ENCODE data around the gene MPPED1. TPM values are rescaled to one million over a fixed set of nuclear protein-coding genes. Genes with fewer than 3 reads are reported as not detected.
A peak's percentile ranks its signal among the peaks of the same experiment; 100 is the strongest.

MPPED1 gene
- total RNA-seq (not detected), polyA plus RNA-seq (not detected)

- Histone ChIP-seq H3K27ac (ENCODE audit: low read depth, low read length) (no peak within 1 kb of the TSS), H3K9me3 (ENCODE audit: low read length) (no peaks in the 10 kb centered on the region), H3K27me3 (ENCODE audit: insufficient read depth, low read length, poor library complexity, severe bottlenecking) (peaks cover 17% of the 10 kb centered on the region), H3K4me3 (ENCODE audit: low read length) (no peak within 1 kb of the TSS), H3K36me3 (ENCODE audit: insufficient read depth, low read length) (no peaks in the 10 kb centered on the region), H3K4me1 (ENCODE audit: insufficient read depth, low read length) (no peaks in the 10 kb centered on the region)
- Mint-ChIP-seq H3K9me3 (peaks cover 0 to 2% (median 0%) of the 10 kb centered on the region in 5 donors), H3K4me1 (peaks cover 0 to 3% (median 0%) of the 10 kb centered on the region in 3 donors), H3K4me3 (peak within 1 kb of the TSS in 2 of 7 donors; percentile 28 to 74), H3K27ac (no peak within 1 kb of the TSS), H3K27me3 (peaks cover 38 to 69% of the 10 kb centered on the region in 2 donors), H3K36me3 (no peaks in the 10 kb centered on the region)
- ChIA-PET POLR2A (no interaction called here), CTCF (no interaction called here)
- DNase-seq = no peak
Observed at GRCh38 chr22:43411869-43412807, at the start of gene MPPED1. MPPED1 (plus strand) TSS chr22:43412014; CDS start chr22:43424986, 12,972 bp downstream.

- POLR2A ChIA-PET = no interaction called here
- DNase-seq = no peak
- Histone ChIP-seq H3K36me3 (ENCODE audit: insufficient read depth, low read length) (no peaks in the 10 kb centered on the region), H3K4me1 (ENCODE audit: insufficient read depth, low read length) (no peaks in the 10 kb centered on the region), H3K27me3 (ENCODE audit: insufficient read depth, low read length, poor library complexity, severe bottlenecking) (no peaks in the 10 kb centered on the region), H3K4me3 (ENCODE audit: low read length) (no peak overlapping the region), H3K9me3 (ENCODE audit: low read length) (no peaks in the 10 kb centered on the region), H3K27ac (ENCODE audit: low read depth, low read length) (no peak overlapping the region)
- CTCF ChIA-PET = interaction anchor here (0.5 to 1.7 kb wide), 6 partner anchors 13 to 147 kb away, joined by 3 to 6 read pairs (median 4); no protein-coding TSS in a partner anchor
- Mint-ChIP-seq H3K27ac (no peak overlapping the region), H3K4me1 (no peaks in the 10 kb centered on the region), H3K9me3 (peaks cover 0 to 2% (median 0%) of the 10 kb centered on the region in 5 donors), H3K27me3 (peaks cover 4 to 25% of the 10 kb centered on the region in 2 donors), H3K4me3 (no peak overlapping the region), H3K36me3 (no peaks in the 10 kb centered on the region)
Observed at GRCh38 chr22:43363315-43364168, 48.3 kb upstream of the MPPED1 start.

- POLR2A ChIA-PET = no interaction called here
Observed at GRCh38 chr22:43364169-43364435, 47.7 kb upstream of the MPPED1 start.

GRCh38 chr22:43365715-43366440, 45.9 kb upstream of the MPPED1 start:
- Histone ChIP-seq H3K4me1 (ENCODE audit: insufficient read depth, low read length) (no peaks in the 10 kb centered on the region), H3K27ac (ENCODE audit: low read depth, low read length) (no peak overlapping the region), H3K27me3 (ENCODE audit: insufficient read depth, low read length, poor library complexity, severe bottlenecking) (peaks cover 3% of the 10 kb centered on the region), H3K9me3 (ENCODE audit: low read length) (no peaks in the 10 kb centered on the region), H3K4me3 (ENCODE audit: low read length) (no peak overlapping the region), H3K36me3 (ENCODE audit: insufficient read depth, low read length) (no peaks in the 10 kb centered on the region)
- Mint-ChIP-seq H3K4me1 (no peaks in the 10 kb centered on the region), H3K36me3 (no peaks in the 10 kb centered on the region), H3K9me3 (no peaks in the 10 kb centered on the region), H3K27ac (no peak overlapping the region), H3K27me3 (peaks cover 17 to 33% of the 10 kb centered on the region in 2 donors), H3K4me3 (no peak overlapping the region)
- DNase-seq = no peak
- POLR2A ChIA-PET = no interaction called here
- CTCF ChIA-PET = interaction anchor here (0.8 to 1.2 kb wide), 3 partner anchors 9 to 92 kb away, joined by 3 read pairs; no protein-coding TSS in a partner anchor

More at GRCh38 chr22:43364169-43364435, 47.7 kb upstream of the MPPED1 start:
- no peaks in the 10 kb centered on the region for H3K27me3 ChIP-seq (ENCODE audit: insufficient read depth, low read length, poor library complexity, severe bottlenecking)
- H3K36me3 ChIP-seq (ENCODE audit: insufficient read depth, low read length) = no peaks in the 10 kb centered on the region
- Mint-ChIP-seq H3K27ac (peak overlapping the region in 1 of 8 donors; percentile 88), H3K36me3 (no peaks in the 10 kb centered on the region), H3K4me3 (no peak overlapping the region), H3K27me3 (peaks cover 6 to 28% of the 10 kb centered on the region in 2 donors), H3K9me3 (no peaks in the 10 kb centered on the region), H3K4me1 (no peaks in the 10 kb centered on the region)
- H3K9me3 ChIP-seq (ENCODE audit: low read length) = no peaks in the 10 kb centered on the region
- CTCF ChIA-PET = interaction anchor here (1.1 to 1.7 kb wide), 5 partner anchors 12 to 132 kb away, joined by 3 to 6 read pairs (median 4); no protein-coding TSS in a partner anchor
- DNase-seq = no peak
- H3K4me1 ChIP-seq (ENCODE audit: insufficient read depth, low read length) = no peaks in the 10 kb centered on the region
- H3K27ac ChIP-seq (ENCODE audit: low read depth, low read length) = no peak overlapping the region
- H3K4me3 ChIP-seq (ENCODE audit: low read length) = no peak overlapping the region

- Histone ChIP-seq H3K9me3 (ENCODE audit: low read length) (no peaks in the 10 kb centered on the region), H3K36me3 (ENCODE audit: insufficient read depth, low read length) (no peaks in the 10 kb centered on the region), H3K27me3 (ENCODE audit: insufficient read depth, low read length, poor library complexity, severe bottlenecking) (peaks cover 16% of the 10 kb centered on the region), H3K27ac (ENCODE audit: low read depth, low read length) (no peak overlapping the region), H3K4me3 (ENCODE audit: low read length) (no peak overlapping the region), H3K4me1 (ENCODE audit: insufficient read depth, low read length) (no peaks in the 10 kb centered on the region)
- Mint-ChIP-seq H3K4me1 (no peaks in the 10 kb centered on the region), H3K27me3 (peaks cover 40 to 49% of the 10 kb centered on the region in 2 donors), H3K9me3 (peaks cover 6 to 12% (median 8%) of the 10 kb centered on the region in 5 donors), H3K4me3 (no peak overlapping the region), H3K36me3 (peaks cover 0 to 7% (median 0%) of the 10 kb centered on the region in 3 donors), H3K27ac (no peak overlapping the region)
- CTCF ChIA-PET = interaction anchor here (1.0 kb wide), 2 partner anchors 16 to 23 kb away, joined by 3 read pairs; no protein-coding TSS in a partner anchor
- POLR2A ChIA-PET = no interaction called here
- no peak for DNase-seq
Observed at GRCh38 chr22:43370036-43370435, 41.8 kb upstream of the MPPED1 start.

- Histone ChIP-seq H3K9me3 (ENCODE audit: low read length) (no peaks in the 10 kb centered on the region), H3K27me3 (ENCODE audit: insufficient read depth, low read length, poor library complexity, severe bottlenecking) (peaks cover 24% of the 10 kb centered on the region), H3K4me3 (ENCODE audit: low read length) (no peak overlapping the region), H3K4me1 (ENCODE audit: insufficient read depth, low read length) (peaks cover 24% of the 10 kb centered on the region), H3K27ac (ENCODE audit: low read depth, low read length) (no peak overlapping the region), H3K36me3 (ENCODE audit: insufficient read depth, low read length) (no peaks in the 10 kb centered on the region)
- CTCF ChIA-PET = interaction anchor here (0.6 to 2.4 kb wide), 5 partner anchors 12 to 146 kb away, joined by 3 to 11 read pairs (median 4); no protein-coding TSS in a partner anchor
- Mint-ChIP-seq H3K4me3 (peak overlapping the region in 1 of 7 donors; percentile 59), H3K4me1 (peaks cover 27 to 45% (median 36%) of the 10 kb centered on the region in 3 donors), H3K27ac (peak overlapping the region in 2 of 8 donors; percentile 62 to 71), H3K36me3 (peaks cover 0 to 9% (median 0%) of the 10 kb centered on the region in 3 donors), H3K27me3 (peaks cover 37 to 47% of the 10 kb centered on the region in 2 donors), H3K9me3 (peaks cover 6 to 18% (median 9%) of the 10 kb centered on the region in 5 donors)
- no peak for DNase-seq
- POLR2A ChIA-PET = no interaction called here
Observed at GRCh38 chr22:43375951-43376455, 35.8 kb upstream of the MPPED1 start.
